Stimulated activated CD4-positive, alpha-beta T cell treated with anti-CD3 and anti-CD28 coated beads, Interleukin-4, amount 100 ng/mL, for 4 hours (primary cell): Measurements from ENCODE around the gene SYNGR4.

Experiments
- DNase-seq, 2 experiments: peaks; one replicate each; pipeline ENCODE4 v3.0.0-alpha.2; 2020

Gene SYNGR4

DNA sequence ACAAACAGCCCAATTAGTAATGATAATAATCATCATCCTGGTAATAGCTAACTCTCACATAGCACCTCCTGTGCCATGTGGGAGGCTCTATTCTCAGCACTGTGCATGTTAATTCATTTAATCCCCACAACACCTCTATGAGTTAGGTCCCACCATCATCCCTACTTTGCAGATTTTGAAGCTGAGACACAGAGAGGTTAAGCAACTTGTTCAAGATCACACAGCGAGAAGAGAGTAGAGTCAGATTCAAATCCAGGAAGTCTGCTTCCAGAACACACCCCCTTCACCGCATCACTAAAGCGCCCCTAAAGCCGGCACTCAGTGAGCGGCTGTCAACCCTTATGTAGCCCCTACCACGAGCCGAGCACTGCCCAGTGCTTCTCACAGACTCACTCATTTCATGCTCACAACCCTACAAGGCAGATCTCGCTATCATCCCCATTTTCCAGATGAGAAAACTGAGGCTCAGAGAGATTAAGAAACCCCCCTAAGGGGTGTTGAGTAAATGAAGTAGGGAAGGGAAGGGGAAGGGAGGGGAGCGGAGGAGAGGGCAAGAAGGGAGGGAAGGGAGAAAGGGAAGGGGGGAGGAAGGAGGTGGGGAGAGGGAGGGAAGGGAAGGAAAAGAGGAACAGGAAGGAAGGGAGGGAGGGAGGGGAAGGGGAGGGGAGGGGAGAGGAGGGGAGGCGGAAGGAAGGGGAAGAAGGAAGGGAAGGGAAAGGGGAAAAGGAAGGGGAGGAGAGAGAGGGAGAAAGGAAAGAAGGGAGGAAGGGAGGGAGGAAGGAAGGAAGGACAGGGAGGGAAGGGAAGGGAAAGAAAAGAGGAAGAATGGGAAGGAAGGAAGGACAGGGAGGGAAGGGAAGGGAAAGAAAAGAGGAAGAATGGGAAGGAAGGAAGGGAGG is 22.4 kb upstream of the SYNGR4 start:
- no peak for DNase-seq

DNA sequence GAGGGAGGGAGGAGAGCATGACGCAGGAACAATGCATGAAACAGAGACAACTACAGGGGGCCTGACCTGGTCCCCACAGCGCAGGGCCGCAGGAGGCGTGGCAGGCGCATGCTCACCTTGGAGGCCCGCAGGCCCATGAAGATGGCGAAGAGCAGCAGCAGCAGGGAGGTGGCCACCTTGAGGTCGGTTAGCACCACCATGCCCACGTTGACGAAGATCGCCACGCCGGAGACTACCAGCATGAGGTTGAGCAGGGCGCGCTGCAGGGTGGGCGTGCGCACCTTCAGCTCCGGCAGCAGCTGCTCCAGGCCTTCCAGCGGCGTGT is 21.8 kb upstream of the SYNGR4 start:
- DNase-seq, result no peak

DNA sequence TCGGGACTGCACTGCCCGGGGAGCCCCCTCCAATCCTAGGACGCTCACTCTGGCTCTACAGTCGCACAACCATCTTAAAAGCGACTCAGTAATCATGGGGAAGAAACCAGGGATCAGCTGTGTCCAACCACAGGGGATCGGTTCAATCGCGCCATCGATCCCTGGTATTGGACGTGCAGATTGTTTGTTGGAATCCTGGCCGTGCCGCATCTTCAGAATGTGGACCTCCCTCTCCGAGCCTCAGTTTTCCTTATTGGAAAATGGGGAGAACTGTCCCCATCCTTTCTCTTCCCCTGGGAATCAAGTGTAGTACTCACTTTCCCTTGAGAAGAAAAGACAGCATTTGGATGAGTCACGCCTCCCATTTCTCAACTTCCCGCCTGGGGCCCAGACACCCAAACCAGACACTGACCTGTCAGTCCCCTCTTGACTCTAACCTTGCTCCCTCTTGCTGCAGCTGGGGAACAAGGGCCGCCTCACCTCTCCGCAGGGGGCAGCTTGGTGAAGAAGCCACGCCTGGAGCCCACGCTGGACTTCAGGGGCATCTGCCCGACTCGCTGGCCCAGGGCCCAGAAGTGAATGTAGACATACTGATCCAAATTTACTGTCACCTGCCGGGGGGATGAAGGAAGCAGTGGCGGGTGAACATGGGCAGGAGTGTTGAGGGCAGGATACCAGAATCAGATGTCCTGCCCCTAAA is 21.2 kb upstream of the SYNGR4 start:
- no peak for DNase-seq

DNA sequence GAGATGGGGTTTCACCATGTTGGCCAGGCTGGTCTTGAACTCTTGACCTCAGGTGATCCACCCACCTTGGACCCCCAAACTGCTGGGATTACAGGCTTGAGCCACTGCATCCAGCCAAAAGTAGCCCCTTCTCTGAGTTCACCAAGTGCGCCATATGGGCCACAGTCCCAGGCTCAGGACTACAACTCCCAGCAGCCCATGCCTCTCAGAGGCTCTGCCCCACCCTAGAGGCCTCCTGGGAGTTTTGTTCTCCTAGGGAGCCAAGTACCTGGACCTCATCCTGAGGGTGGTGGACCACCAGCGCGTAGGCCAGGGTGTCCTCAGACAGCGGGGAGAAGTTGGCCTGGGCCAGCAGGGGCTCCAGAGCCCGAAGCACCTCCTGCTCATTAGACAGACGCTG is 19.3 kb upstream of the SYNGR4 start:
- no peak for DNase-seq

DNA sequence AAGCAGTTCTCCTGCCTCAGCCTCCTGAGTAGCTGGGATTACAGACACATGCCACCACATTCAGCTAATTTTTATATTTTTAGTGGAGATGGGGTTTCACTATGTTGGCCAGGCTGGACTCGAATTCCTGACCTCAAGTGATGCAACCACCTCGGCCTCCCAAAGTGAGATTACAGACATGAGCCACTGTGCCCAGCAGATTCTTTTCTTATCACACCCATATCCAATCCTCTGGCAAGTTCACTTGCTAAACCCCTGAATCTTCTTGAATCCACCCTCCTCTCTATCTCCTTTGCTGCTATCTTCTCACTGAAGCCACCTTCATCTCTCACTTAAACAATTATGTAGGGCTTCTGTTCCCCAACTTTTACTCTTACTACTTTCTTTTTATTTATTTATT is 18.0 kb upstream of the SYNGR4 start:
- no peak for DNase-seq

DNA sequence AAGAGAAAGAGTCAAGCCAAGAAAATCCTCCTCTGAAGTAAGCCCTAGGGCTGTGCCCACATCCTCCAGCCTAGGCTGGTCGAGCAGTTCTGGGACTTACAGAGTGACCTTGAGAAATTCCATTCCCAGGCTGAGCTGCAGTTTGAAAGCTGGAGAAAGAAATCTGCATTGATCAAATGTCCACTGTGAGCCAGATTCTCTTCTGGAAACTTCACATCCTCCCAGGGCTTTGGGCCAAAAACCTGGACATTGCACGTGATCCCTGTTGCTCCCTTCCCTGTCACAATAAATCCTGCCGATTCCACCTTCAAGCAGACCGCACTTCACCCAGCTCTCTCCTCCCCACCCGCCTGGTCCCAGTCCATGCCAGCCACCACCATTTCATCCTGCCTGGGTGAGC is 16.1 kb upstream of the SYNGR4 start:
- no peak for DNase-seq

DNA sequence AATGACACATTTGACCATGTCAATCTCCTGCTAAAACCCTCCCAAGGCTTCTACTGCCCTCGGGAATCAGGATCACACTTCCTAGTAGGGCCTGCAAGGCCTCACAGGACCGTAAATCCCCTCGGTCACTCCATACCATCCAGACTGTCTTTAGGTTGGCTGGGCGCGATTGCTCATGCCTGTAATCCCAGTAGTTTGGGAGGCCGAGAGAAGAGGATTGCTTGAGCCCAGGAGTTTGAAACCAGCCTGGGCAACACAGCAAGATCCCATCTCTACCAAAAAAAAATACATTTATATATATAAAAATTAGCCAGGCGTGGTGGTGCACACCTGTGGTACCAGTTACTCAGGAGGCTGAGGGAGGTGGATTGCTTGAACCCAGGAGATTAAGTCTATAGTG is 15.4 kb upstream of the SYNGR4 start:
- no peak for DNase-seq

DNA sequence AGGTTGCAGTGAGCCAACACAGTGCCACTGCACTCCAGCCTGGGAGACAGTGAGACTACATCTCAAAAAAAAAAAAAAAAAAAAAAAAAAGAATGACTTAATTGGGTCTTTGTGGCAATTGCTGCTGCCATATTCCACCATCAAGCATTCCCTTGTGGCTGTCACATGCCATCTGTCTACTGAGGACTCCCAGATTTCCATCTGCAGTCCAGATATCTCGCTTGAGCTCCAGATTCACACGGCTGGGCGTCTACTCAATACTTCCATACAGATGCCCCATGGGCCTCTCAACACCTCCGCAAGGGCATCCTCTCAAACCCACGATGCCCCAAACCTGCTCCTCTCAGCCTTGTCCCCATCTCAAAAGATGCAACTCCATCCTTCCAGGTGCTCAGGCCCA is 13.3 kb upstream of the SYNGR4 start:
- no peak for DNase-seq

DNA sequence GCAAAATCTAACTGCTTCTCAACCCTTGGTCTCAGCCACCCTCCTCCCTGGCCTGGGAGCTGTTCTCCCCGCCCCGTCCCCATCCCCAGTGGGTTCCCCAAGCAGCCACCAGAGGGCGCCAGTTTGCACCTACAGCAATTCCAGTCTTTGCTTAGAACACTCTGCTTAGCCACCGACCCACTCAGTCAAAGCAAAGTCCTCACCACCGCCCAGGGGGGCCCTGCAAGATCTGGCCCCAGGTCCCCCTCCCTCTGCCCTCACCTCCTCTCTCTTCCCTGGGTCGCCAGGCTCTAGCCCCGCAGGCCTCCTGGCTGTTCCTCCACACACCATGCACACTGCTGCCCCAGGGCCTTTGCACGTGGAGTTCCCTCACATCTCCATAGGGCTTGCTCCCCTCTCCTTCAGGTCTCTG is 12.8 kb upstream of the SYNGR4 start:
- peak; percentile 69 to 79 for DNase-seq

DNA sequence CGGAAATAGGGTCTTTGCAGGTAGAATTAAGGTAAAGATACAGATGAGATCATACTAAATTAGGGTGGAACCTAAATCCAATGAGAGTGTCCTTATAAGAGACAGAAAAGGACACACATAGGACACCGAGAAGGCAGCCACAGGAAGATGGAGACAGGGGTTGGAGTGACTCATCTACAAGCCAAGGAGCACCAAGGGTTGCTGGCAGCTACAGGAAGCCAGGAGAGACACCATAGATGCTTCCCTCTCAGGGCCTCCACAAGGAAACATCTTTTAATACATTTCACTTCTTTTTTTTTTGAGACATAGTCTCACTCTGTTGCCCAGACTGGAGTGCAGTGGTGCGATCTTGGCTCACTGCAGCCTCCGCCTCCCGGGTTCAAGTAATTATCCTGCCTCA is 10.5 kb upstream of the SYNGR4 start:
- no peak for DNase-seq

DNA sequence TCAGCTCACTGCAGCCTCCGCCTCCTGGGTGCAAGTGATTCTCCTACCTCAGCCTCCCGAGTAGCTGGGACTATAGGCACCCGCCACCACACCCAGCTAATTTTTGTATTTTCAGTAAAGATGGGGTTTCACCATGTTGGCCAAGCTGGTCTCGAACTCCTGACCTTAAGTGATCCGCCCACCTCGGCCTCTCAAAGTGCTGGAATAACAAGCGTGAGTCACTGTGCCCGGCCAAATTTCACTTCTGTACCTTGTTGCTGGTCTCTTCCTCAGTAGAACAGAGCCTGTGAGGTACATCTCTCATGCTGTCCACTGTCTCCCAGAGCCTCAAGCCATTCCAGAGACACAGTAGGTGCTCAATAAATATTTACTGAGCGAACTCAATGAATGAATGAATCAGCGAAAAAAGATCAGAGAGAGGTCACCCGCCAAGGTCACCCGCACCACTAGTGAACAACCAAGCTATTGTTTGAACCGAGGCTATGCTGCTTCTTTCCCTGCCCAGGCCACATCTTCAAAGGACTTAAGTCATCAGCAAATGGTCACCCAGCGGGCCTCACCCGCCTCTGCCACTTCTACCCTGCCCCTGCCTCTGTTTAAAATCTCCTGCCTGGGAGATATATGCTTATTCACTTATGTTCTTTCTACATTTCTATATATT is 9.7 kb upstream of the SYNGR4 start:
- no peak for DNase-seq

DNA sequence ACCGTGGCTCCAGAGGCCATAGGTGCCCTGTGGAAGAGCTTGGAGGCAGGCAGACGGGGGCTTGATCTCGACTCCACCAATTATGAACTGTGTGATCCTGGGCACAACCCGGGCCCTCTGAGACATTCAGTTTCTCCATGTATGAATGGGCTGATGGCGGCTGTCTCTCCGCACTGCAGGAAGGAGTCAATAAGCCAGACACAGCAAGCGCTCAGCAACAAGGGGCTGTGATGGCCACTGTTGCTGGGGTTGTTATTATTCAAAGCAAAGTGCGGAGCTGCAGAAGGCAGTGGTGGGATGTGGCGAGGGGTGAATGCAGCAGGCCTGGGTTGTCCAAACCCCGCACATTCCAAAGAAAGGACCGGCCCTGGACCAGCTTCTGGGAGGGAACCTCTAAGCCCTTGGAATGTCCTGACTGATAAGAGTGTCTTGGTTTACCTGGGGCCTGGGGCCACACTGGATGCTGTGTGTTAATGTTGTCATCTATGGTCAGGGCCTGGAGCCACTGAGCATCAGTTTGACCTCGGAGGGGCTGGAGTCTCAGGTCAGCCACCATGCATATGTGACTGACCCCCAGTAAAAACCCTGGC is 8.7 kb upstream of the SYNGR4 start:
- DNase-seq, result no peak

DNA sequence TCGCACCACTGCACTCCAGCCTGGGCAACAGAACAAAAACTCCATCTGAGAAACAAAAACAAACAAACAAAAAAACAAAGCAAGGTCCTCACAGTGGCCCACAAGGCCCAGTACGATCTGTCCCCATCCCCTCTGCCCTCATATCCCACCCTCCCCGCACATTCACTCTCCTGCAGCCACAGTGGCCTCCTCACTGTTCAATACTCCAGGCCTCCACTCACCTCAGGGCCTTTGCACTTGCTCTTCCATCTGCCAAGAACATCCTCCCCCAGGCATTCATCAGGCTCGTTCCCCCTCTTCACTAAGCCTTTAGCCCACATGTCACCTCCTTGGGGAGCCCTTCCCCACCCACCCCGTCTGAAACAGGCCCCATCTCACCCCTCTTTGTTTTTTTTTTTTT is 5.0 kb upstream of the SYNGR4 start:
- DNase-seq, result no peak

DNA sequence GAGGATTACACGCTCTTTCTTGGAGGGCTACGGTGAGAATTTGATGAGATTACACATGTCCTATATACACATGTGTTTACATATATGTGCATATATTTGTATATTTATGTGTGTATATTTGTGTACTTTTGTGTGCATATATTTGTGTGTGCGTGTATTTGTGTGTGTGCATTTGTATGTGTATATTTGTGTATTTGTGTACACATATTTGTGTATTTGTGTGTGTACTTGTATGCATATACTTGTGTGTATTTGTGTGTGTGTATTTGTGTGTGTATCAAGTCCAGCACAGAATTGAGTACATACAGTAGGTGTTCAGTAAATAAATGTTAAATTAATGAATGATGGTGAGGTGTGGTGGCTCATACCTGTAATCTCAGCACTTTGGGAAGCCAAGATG is 2.3 kb upstream of the SYNGR4 start:
- no peak for DNase-seq

DNA sequence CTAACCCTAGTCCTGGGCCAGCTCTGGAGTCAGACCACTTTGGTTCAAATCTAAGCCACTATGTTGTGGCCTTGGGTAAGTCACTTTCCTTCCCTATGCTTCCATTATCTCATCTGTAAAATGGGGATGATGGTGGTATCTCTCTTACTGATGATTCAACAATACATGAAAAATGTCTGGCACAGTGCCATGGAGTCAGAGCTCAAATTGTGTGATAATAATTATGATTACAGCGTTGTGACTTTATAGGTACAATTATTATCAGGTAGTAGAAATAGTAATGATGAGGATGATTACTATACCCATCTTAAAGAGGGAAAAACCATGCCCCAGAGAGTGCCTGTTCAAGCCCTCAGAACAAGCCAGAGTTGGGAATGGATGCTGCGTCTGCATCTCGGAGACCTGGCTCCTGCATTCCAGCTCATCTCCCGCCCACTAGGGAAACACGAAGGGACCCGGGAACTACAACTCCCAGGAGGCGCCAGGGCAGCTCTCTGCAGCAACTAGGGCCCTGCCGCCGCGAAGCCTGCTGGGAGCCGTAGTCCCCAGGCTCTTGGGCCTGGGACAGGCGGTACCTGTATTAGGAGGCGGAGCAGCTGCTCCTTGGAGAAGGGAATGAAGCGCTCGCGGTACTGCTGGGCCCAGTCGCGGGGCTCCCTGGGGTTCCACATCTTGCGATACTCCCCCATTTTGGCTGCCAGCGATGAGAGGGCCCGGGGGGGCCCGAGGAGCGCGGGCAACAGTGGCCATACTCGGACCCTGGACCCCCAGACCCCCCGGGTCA is 1.3 kb upstream of the SYNGR4 start:
- peak; percentile 85 to 88 for DNase-seq

DNA sequence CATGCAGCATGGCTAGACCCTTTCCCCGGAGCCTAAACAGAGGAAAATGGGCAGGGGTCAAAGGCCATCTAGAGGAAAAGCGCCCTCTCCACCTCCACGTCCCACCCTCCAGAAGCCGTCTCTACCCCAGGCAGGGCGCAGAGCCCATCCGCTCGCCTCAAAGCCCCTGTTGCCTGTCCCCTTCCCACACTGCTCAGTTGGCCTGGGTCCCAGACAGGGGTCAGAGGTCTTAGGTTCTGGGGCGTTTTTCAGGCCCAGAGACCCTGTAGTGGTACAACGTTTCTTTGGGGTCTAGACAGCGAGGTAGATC is 712 bp upstream of the SYNGR4 start:
- no peak for DNase-seq

DNA sequence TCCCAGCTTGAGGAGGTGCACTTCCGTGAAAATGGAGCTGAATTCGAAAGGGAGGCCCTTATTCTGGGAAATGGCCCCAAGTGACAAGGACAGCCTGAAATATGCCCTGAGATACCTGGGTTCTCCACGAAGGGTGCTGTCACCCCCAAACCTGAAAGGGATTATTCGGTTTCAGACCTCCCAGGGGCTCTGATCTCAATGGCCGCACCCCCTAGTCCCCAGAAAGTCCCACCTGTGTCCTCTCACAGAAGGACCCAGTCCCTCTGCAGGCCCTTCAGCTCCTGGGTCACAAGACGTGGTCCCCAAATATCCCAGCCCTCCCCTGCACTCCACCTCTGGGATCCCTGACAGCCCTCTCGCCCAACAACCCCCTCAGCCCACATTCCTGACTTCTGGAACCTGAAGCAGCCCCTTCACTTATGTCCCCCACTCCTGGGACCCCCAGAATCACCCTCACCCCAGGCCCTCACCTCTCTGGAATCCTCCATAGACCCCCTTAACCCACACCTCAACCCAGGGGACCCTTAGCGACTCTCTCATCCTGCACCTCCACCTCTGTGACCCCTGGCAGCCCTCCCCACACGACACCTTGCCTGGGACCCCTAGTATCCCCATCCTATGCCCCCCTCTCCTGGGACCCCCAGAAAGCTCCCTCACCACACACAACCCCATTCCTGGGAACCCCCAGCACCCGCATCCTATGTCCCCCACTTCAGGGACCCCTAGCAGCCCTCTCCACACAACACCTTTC is 606 bp downstream of the SYNGR4 start:
- no peak for DNase-seq

DNA sequence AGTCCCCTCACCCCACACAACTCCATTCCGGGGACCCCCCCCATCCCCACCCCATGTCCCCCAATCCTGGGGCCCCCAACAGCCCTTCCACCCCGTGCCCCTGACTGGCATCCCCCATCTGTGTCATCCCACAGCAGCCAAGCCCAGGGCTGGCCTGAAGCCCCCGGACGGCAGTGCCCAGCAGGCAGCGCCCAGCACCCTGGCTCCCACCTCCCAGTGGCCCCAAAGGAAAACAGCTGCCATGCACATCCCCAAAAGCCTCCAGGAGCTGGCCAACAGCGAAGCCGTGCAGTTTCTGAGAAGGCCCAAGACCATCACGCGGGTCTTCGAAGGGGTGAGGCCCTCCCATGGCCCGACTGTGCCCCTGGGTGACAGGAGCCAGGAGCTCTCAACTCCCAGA is 1.4 kb downstream of the SYNGR4 start:
- no peak for DNase-seq

DNA sequence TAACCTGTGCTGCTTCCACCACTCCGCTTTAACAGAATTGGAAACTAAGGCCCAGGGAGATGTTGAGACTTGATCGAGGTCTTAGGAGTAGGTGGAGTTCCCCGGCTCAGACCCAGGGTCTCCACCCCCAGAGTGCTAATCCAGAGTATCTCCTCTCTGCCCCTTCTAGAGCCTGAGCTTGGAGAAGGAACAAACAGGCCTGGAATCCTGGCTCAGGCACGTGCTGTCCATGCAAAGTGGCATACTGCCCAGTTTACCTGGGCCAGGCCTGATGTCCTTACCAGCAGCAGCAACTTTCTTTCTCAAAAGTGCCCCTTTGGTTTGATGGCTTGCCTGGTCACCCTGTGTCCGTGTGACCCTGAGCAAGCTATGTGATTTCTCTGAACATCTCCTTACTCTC is 3.7 kb downstream of the SYNGR4 start:
- DNase-seq, result no peak

DNA sequence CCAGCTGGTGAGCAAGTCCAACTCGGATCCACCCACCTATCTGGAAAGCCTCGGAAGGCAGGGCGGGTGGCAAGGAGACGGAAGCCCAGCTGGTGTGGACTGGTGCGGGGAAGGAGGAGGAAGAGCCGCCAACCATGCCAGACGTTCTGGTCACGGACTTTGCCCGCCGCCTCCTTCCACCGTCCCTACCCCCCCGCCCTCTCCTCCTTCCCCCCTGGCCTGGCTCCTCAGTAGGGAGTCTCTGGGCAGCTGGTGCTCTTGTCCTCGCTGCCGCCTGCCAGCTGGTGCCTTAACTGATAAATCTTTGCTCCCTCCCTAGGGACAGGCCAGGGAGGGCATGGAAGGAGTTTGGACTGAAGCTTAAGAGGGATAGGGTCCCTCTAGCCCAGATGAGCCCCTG is 4.8 kb downstream of the SYNGR4 start:
- no peak for DNase-seq

DNA sequence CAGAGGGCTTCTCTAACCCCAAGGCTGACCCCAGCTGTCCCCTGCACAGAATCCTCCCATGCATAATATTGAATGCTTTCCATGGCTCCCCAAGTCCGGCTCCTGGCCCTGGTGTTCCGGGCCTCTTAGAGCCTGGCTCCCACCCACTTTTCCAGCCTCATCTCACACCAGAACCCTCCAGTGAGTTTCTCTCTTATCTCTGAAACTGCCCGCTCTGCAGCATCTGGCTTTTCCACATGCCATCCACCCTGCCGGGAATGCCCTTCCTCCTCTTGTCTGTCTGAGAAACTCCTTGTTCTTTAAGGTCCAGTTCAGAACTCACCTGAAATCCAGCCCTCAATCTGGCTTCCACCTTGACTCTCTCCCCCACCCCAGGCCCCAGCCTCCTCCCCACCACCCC is 6.8 kb downstream of the SYNGR4 start:
- no peak for DNase-seq

DNA sequence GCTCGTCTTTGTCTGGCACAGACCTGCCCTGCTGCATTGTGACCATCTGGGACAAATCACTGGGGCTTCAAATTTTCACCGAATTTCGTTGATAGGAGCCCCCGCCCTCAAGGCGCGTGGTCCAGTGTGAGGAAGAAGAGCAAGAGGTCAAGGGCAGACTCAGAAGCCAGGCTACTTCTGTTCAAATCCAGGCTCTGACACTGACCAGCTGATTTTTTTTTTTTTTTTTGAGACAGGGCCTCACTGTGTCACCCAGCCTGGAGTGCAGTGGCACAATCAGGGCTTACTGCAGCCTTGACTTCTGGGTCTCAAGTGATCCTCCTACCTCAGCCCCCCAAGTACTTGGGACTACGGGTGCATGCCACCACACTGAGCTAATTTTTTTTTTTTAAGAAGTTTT is 7.2 kb downstream of the SYNGR4 start:
- DNase-seq, result no peak
